GM12873 (cell line): Measurements from ENCODE around the gene FCRL2.
A peak's percentile ranks its signal among the peaks of the same experiment; 100 is the strongest.

Experiments
- CTCF ChIP-seq: IDR thresholded peaks from 2 replicates; pipeline ENCODE4 v1.5.1; 2012; ENCODE audit warnings: low read depth, mild to moderate bottlenecking, moderate library complexity, low read length, control low read depth; ENCODE audit not compliant: insufficient read depth; ENCODE audit errors: missing control alignments

FCRL2 gene

GRCh38 chr1:157774412-157774811, 2.5 kb downstream of the FCRL2 start:
- no peak for TF ChIP-seq CTCF

GRCh38 chr1:157773493-157774350, 3.2 kb downstream of the FCRL2 start:
- peak; percentile 71 for TF ChIP-seq CTCF

- TF ChIP-seq CTCF: no peak
Measured at GRCh38 chr1:157771661-157772425, 5.1 kb downstream of the FCRL2 start.

DNA sequence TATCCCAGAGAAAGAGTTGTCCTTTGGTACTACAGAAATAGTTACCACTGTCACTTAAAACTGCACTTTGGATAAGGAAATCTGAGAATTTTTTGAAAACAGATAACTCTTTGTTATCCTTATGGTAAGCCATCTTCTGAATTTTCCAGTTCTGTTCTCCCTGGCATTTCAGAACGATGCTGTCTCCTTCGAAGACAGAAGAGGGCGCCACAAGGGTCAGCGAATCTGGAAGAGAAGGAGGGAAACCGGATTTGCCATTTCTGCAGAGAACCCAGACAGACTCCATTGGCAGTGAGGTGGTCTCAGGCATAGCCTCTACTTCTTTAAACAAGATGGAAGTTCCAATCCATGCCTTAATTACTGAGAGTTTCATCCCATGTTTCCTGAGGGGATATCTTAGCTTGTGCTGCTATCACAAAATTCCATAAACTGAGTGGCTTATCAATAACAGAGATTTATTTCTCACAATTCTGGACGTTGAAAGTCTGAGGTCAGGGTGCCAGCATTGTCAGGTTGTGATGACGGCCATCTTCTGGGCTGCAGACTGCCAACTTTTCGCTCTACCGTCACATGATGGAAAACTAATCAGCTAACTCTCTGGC, 6.4 kb downstream of the FCRL2 start:
- TF ChIP-seq CTCF: peak; percentile 39

- TF ChIP-seq CTCF: no peak
Measured at GRCh38 chr1:157766792-157767191, 10.1 kb downstream of the FCRL2 start.

- no peak for TF ChIP-seq CTCF
Measured at GRCh38 chr1:157758018-157758417, 18.9 kb downstream of the FCRL2 start.

DNA sequence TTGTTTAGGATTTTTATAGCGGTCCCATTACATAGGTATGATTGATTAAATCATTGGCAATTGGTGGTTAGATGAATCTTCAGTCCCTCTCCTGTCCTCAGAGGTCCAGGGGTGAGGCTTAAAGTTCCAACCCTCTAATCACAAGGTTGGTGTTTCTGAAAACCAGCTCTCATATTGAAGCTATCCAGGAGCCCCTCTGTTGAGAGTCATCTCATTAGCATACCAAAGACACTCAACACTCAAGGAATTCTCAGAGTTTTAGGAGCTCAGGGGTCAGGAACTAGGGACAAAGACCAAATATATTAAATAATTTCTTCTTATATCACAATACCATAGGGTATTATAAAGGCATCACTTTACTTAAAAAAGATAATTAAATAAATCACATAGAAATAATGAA, 23.3 kb downstream of the FCRL2 start:
- no peak for TF ChIP-seq CTCF
